OCI-LY3 (cell line): Measurements from ENCODE around the gene NOPCHAP1.

ENCODE experiments used
- EZH2phosphoT487 ChIP-seq: fragments of 200-600 bp; shearing (Covaris generic); IDR thresholded peaks from 2 replicates; pipeline ENCODE4 v1.6.1; 2018; ENCODE audit warnings: antibody characterized with exemption, mixed run types, low read depth
- TF ChIP-seq, protein P1 (sequence below): fragments of 200-600, 300-600 bp; sonication (generic); IDR thresholded peaks from 2 replicates; pipeline ENCODE4 v1.5.1; 2014; ENCODE audit warnings: antibody characterized with exemption, low read length, low read depth

GRCh38 chr12:105026411-105026810 is 40.3 kb downstream of the NOPCHAP1 start:
- TF ChIP-seq, protein P1, sequence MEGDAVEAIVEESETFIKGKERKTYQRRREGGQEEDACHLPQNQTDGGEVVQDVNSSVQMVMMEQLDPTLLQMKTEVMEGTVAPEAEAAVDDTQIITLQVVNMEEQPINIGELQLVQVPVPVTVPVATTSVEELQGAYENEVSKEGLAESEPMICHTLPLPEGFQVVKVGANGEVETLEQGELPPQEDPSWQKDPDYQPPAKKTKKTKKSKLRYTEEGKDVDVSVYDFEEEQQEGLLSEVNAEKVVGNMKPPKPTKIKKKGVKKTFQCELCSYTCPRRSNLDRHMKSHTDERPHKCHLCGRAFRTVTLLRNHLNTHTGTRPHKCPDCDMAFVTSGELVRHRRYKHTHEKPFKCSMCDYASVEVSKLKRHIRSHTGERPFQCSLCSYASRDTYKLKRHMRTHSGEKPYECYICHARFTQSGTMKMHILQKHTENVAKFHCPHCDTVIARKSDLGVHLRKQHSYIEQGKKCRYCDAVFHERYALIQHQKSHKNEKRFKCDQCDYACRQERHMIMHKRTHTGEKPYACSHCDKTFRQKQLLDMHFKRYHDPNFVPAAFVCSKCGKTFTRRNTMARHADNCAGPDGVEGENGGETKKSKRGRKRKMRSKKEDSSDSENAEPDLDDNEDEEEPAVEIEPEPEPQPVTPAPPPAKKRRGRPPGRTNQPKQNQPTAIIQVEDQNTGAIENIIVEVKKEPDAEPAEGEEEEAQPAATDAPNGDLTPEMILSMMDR = no peak
- no peak for TF ChIP-seq EZH2phosphoT487
